GM18507 (cell line): Measurements from ENCODE around the gene MS4A10.
A peak's percentile ranks its signal among the peaks of the same experiment; 100 is the strongest.

Source experiments
- DNase-seq: peaks from one replicate; pipeline ENCODE4 v3.0.0; 2011; ENCODE audit warnings: low read depth; ENCODE audit not compliant: insufficient read length; ENCODE audit errors: extremely low spot score
- FAIRE-seq: peaks from 2 replicates; lab custom pipeline; 2011; peaks lifted over from hg19 to GRCh38; lab: Jason Lieb, UNC

The MS4A10 gene

GRCh38 chr11:60763692-60764369 is 21.3 kb upstream of the MS4A10 start:
- DNase-seq (no peak), FAIRE-seq (peak; percentile 75)

- no peak for DNase-seq
- peak; percentile 95 for FAIRE-seq
Observed at GRCh38 chr11:60764879-60765278, 20.3 kb upstream of the MS4A10 start.

GRCh38 chr11:60765355-60765754 is 19.8 kb upstream of the MS4A10 start:
- DNase-seq (no peak), FAIRE-seq (peak; percentile 52)

- DNase-seq (no peak), FAIRE-seq (no peak)
Observed at GRCh38 chr11:60766547-60766946, 18.6 kb upstream of the MS4A10 start.

- FAIRE-seq (no peak), DNase-seq (no peak)
Observed at GRCh38 chr11:60767388-60767811, 17.7 kb upstream of the MS4A10 start.

- DNase-seq, result no peak
- FAIRE-seq, result no peak
Observed at GRCh38 chr11:60768202-60768601, 16.9 kb upstream of the MS4A10 start.

GRCh38 chr11:60769273-60769672 is 15.9 kb upstream of the MS4A10 start:
- DNase-seq (no peak), FAIRE-seq (no peak)

GRCh38 chr11:60769811-60770210 is 15.3 kb upstream of the MS4A10 start:
- DNase-seq (no peak), FAIRE-seq (no peak)

GRCh38 chr11:60771146-60771545 is 14.0 kb upstream of the MS4A10 start:
- DNase-seq, result no peak
- no peak for FAIRE-seq

- DNase-seq, result peak; percentile 30
- FAIRE-seq, result peak; percentile 79
Observed at GRCh38 chr11:60771879-60772525, 13.1 kb upstream of the MS4A10 start.

- FAIRE-seq, result no peak
Observed at GRCh38 chr11:60772666-60773065, 12.5 kb upstream of the MS4A10 start.

GRCh38 chr11:60774726-60775125 is 10.4 kb upstream of the MS4A10 start:
- DNase-seq (no peak), FAIRE-seq (no peak)

More at GRCh38 chr11:60772666-60773065, 12.5 kb upstream of the MS4A10 start:
- no peak for DNase-seq

GRCh38 chr11:60775420-60775961 is 9.6 kb upstream of the MS4A10 start:
- DNase-seq (peak; percentile 61), FAIRE-seq (peak; percentile 95)

GRCh38 chr11:60776167-60776566 is 9.0 kb upstream of the MS4A10 start:
- DNase-seq (no peak), FAIRE-seq (no peak)

- FAIRE-seq (no peak), DNase-seq (no peak)
Observed at GRCh38 chr11:60777106-60777505, 8.0 kb upstream of the MS4A10 start.

- no peak for FAIRE-seq
- no peak for DNase-seq
Observed at GRCh38 chr11:60777572-60777971, 7.6 kb upstream of the MS4A10 start.

- no peak for FAIRE-seq
- DNase-seq, result no peak
Observed at GRCh38 chr11:60780065-60780464, 5.1 kb upstream of the MS4A10 start.

- DNase-seq (no peak), FAIRE-seq (no peak)
Observed at GRCh38 chr11:60780774-60781173, 4.4 kb upstream of the MS4A10 start.

GRCh38 chr11:60781286-60781980 is 3.7 kb upstream of the MS4A10 start:
- FAIRE-seq (peak; percentile 18), DNase-seq (no peak)

GRCh38 chr11:60781981-60782316 is 3.2 kb upstream of the MS4A10 start:
- FAIRE-seq (no peak), DNase-seq (no peak)
